ENCODE data around the gene THADA.

THADA gene

DNA sequence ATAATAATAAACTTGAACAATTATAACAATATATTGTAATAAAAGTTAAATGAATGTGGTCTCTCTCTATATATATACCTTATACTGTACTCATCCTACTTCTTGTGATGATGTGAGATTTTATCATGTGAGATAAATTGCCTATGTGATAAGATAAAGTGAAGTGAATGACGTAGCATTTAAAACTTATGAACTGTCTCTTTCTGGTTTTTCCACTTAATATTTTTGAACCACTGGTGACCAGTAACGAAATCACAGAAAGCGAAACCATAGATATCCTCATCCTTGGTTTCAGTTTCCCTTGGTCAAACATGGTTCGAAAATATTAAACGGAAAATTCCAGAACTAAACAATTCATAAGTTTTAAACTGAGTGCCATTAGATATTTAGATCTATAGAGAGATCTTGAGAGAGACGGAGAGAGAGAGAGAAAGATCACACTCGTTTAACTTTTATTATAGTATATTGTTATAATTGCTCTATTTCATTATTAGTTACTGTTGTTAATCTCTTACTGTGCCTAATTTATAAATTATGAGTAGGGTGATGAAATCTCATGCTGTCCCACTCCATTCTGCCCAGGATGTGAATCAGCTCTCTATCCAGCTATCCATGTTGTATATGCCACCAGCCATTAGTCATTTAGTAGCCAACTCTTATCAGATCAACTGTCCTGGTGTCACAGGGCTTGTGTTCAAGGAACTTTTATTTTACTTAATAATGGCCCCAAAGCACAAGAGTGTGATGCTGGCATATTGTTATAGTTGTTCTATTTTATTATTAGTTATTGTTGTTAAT lies 156.8 kb downstream of the THADA start:
- DNase-seq = no peak

- DNase-seq = no peak
Observed at GRCh38 chr2:43438342-43438741, 157.5 kb downstream of the THADA start.

GRCh38 chr2:43437363-43437762 lies 158.5 kb downstream of the THADA start:
- DNase-seq = no peak

GRCh38 chr2:43436431-43436830 lies 159.4 kb downstream of the THADA start:
- no peak for DNase-seq

GRCh38 chr2:43435746-43436145 lies 160.1 kb downstream of the THADA start:
- no peak for DNase-seq

GRCh38 chr2:43430489-43430888 lies 165.3 kb downstream of the THADA start:
- DNase-seq = no peak

GRCh38 chr2:43429369-43429768 lies 166.5 kb downstream of the THADA start:
- no peak for DNase-seq

DNA sequence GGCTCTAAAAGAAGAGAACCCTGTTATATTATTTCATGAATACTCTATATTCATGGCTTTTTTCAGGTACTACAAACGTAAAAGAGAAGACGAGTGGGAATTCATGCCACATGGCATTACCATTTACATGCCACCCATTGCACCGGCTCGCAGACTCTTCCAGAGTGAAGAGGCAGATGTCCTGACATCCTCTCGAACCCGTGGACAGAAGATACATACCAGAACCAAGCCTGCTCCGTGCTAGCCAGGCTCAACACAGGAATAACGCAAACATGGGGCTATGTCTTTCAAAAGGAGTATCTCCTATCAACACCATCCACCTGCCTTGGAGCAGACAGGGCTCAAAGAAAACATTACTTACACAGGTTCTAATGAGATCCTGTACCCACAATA lies 168.8 kb downstream of the THADA start:
- no peak for DNase-seq

DNA sequence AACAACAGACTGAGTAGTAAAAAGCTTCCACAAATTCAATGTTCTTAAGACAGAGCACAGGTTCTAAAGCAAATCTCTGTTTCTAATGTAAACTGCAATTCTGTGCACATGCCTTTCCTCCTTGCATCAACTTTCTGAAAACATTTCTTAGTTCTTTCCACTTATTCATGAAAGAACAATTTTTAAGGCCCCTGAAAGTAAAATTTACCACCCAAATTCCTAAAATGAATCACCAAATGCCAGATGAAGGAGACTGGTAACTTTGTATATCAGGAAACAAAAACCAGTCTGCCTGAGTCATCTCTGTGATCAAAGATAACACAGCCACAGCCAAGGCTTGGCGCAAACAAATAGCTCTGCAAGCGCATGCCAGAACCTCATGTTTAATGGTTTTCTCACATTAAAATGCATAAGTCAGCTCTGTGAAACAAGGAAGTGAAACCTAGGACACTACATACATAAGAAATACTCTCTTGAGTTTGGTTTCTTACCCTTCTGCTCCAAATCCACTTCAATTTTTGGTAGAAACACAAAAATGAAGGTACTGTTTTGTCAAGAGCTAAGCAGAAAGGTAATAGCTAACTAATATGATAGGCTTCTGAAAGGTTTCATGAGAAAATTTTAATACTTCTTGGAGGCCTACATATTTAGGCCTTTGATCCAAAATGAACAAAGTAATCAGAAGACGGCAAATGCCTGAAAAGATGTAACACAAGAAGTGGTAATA lies 169.4 kb downstream of the THADA start:
- no peak for DNase-seq

- DNase-seq = no peak
Observed at GRCh38 chr2:43425659-43426058, 170.2 kb downstream of the THADA start.

GRCh38 chr2:43424262-43425207 lies 171.3 kb downstream of the THADA start:
- DNase-seq = no peak

- DNase-seq = no peak
Observed at GRCh38 chr2:43423941-43424261, 171.9 kb downstream of the THADA start.

- no peak for DNase-seq
Observed at GRCh38 chr2:43421194-43421593, 174.6 kb downstream of the THADA start.

- no peak for DNase-seq
Observed at GRCh38 chr2:43420389-43420801, 175.4 kb downstream of the THADA start.

DNA sequence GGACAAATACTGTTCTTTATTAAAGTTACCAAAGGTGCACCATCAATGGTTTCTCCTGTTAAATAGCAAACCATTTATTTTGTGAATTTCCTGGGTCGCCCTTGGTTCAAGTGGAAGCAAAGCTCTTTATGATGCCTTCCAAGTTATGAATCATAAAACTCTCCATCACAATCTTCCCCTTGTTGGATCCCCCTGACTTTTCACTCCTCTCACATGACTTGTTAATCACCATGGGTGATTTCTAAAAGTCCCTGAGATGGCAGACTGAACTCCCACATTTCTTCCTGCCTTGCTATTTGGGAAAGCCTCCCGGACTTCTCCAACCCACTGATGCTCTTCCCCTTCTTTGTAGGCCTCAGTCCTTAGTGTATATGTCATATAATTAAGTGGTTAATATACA lies 176.0 kb downstream of the THADA start:
- DNase-seq = no peak

DNA sequence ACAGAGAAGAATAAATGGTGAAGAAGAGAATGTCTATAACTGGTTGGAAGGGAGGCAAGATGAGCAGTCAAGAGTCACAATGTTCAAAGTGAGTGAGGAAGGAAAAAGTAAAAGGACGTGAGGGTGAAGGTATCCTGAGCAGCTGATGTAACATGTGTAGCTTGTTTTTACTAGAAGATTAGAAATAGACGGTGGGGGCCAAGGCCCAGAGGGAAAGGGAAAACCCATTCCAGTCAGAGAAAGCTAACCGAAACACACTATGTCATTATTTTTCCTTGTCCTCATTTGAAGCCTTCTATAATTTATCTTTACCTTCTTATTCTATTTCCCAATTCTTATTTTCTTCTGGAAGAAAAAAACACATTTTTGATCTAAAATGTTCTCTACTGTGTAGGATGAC lies 176.6 kb downstream of the THADA start:
- DNase-seq = no peak

GRCh38 chr2:43418680-43419079 lies 177.2 kb downstream of the THADA start:
- DNase-seq = no peak

- DNase-seq = no peak
Observed at GRCh38 chr2:43417300-43417699, 178.5 kb downstream of the THADA start.

DNA sequence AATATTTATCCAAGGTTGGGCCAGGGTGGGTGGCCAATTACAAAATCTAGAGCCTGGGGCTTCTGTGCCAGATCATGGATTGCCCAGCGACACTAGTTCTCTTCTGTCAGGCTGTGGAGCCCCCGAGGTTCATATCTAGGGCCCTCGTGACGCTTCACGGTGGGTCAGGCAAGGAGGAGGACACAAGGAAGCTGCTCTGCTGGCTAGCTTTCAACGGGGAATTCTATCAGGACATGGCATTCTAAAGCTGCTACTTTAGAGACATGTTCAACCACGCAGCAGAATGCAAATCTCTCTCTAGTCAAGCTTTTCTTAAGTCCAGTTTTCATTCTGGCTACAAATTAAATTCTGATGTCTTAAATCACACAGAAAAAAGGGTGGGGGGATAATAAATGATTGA lies 180.2 kb downstream of the THADA start:
- no peak for DNase-seq

- no peak for DNase-seq
Observed at GRCh38 chr2:43414586-43415135, 181.2 kb downstream of the THADA start.

DNA sequence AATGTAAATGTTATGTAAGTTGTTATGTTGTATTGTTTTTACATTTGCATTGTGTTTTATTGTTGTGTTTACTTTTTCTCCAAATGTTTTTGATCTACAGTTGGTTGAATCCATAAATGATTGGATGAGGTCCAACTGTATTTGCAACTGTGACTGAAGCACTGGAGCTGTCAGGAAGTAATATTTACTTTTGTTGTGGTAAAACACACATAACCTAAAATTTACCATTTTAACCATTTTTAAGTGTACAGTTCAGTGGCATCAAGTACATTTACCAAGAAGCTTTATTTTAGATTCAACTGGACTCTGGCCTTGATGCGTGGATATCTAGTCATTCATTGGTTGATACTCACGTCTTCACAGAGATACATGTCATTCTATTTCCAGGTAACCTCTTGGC lies 181.8 kb downstream of the THADA start:
- no peak for DNase-seq

DNA sequence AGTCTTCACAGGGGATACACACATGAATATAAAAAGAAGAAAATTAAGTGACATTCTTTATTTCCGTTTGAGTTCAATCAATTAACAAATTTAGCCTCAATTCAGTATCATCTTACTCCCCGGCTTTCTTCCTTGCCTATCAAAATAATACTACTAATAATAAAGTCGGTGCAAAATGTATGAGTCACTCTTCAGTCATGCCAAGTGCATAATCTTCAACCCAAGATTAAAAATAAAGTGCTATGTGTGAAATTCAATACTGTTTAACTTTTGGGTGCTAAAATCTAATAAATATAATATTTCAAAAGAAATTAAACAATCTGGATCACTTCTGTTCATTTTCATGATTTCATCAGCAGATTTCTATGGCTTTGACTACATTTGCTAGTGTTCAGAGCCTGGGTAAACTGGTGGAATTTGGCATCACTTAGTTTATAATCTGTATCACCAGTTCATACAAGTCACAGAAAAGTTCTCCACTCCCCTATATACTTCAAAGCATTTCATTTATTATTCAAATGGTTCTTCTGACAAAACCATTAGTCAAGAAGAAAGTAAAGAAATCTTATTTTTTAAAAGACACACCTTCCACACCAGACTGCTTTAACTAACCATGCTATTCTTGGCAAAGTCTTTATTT lies 183.6 kb downstream of the THADA start:
- DNase-seq = no peak
